WTC11 (cell line): Measurements from ENCODE around the gene AGAP5. TPM values are rescaled to one million over a fixed set of nuclear protein-coding genes. Genes with fewer than 3 reads are reported as not detected.

Source experiments
- ATAC-seq: fragments of 200-7000 bp; cut with Tn5 transposase; 2 replicates; pipeline ENCODE4 v1.10.0; 2021; ENCODE audit warnings: mild to moderate bottlenecking, moderate library complexity
- CTCF ChIA-PET: fragments of 300-600 bp; sonication (Branson Sonifier 250); formaldehyde crosslinking; loops from one replicate; lab custom pipeline; 2021; ENCODE audit warnings: antibody characterized with exemption; lab: Charles Lee
- POLR2A ChIA-PET: fragments of 350-600 bp; sonication (Branson Sonifier 250); formaldehyde crosslinking; loops from one replicate; lab custom pipeline; 2021; ENCODE audit warnings: antibody characterized with exemption; lab: Charles Lee
- DNase-seq: peaks from one replicate; pipeline ENCODE4 v3.0.0; 2021; ENCODE audit warnings: low spot score
- H3K27ac Mint-ChIP-seq: 2 replicates; pipeline ENCODE4 v1.8.0; 2021; ENCODE audit warnings: mixed read lengths
- H3K27me3 Mint-ChIP-seq: 2 replicates; pipeline ENCODE4 v1.8.0; 2021; ENCODE audit warnings: low read depth, mild to moderate bottlenecking, moderate library complexity, mixed read lengths
- H3K36me3 Mint-ChIP-seq: 2 replicates; pipeline ENCODE4 v1.8.0; 2021; ENCODE audit warnings: mixed read lengths
- H3K4me1 Mint-ChIP-seq: 2 replicates; pipeline ENCODE4 v1.8.0; 2022; ENCODE audit warnings: mixed read lengths
- H3K4me3 Mint-ChIP-seq: 2 replicates; pipeline ENCODE4 v1.8.0; 2021; ENCODE audit warnings: mild to moderate bottlenecking, moderate library complexity, mixed read lengths
- H3K9me3 Mint-ChIP-seq: 2 replicates; pipeline ENCODE4 v1.8.0; 2021; ENCODE audit warnings: mixed read lengths
- AR ChIP-seq: fragments of 250-450 bp; sonication (Bioruptor Pico); IDR thresholded peaks from 2 replicates; pipeline ENCODE4 v1.9.0; 2021; ENCODE audit warnings: mild to moderate bottlenecking
- GABPB1 ChIP-seq: sonication (generic); formaldehyde crosslinking; IDR thresholded peaks from 2 replicates; pipeline ENCODE4 v1.8.1; 2023; ENCODE audit warnings: mild to moderate bottlenecking, missing genetic modification reagents
- KAT7 ChIP-seq: sonication (generic); formaldehyde crosslinking; IDR thresholded peaks from 2 replicates; pipeline ENCODE4 v1.8.1; 2023; ENCODE audit warnings: missing genetic modification reagents, mild to moderate bottlenecking, borderline replicate concordance
- NFE2L1 ChIP-seq: sonication (generic); formaldehyde crosslinking; IDR thresholded peaks from 2 replicates; pipeline ENCODE4 v1.8.1; 2023; ENCODE audit warnings: missing genetic modification reagents
- PREB ChIP-seq: sonication (generic); formaldehyde crosslinking; IDR thresholded peaks from 2 replicates; pipeline ENCODE4 v1.8.1; 2022; ENCODE audit warnings: mild to moderate bottlenecking, missing genetic modification reagents, moderate library complexity, borderline replicate concordance
- total RNA-seq: library from RNA; stranded (reverse); gene quantifications from 3 replicates; pipeline ENCODE4 v1.2.3, GENCODE V29; 2021
- TF ChIP-seq, protein P1 (sequence below): sonication (generic); formaldehyde crosslinking; IDR thresholded peaks from 2 replicates; pipeline ENCODE4 v1.8.0; 2022; ENCODE audit warnings: missing genetic modification reagents
- TF ChIP-seq, protein P2 (sequence below): sonication (generic); formaldehyde crosslinking; IDR thresholded peaks from 2 replicates; pipeline ENCODE4 v1.8.0; 2023; ENCODE audit warnings: missing genetic modification reagents, mild to moderate bottlenecking, borderline replicate concordance
- TF ChIP-seq, protein P3 (sequence below): fragments of 250-450 bp; sonication (Bioruptor Pico); IDR thresholded peaks from 2 replicates; pipeline ENCODE4 v1.9.0; 2021; ENCODE audit warnings: moderate library complexity, mild to moderate bottlenecking, inconsistent platforms, borderline replicate concordance

AGAP5 gene
- total RNA-seq, 1 experiment from 2014 or later, result 7.5 TPM

DNA sequence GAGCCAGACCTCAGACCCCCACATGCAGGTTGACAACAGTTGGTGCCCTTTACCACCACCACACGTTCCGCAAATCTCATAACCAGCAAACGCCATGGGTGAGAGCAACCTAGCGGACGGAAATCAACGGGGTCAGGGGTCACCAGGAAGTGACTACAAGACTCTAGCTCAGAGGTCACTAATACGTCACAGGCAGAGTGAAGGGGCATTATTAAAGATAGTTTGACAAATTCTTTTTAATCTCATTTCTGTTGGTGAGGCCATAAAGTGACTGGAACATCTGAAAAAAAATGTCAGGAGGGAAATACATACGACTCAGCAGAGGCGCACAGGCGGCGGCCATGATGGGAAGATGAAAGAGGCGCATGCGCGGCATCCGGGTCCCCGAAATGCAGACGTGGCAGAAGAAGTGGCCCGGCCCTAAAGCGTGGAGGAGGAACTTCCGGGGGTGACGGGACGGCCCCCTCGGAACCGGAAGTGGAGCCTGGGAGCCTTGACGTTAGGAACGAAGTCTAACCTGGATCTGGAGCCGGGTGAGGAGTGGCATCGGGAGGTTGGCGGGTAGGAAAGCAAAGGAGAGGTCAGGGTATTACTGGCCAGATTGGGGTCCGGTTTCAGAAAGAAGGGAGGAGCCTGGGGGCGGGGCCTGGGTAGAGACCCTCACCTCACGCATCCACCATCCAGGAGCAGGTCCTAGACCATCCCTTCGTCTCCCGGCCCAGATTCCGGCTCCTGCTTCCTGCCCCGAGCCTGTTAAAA lies 46.2 kb upstream of the AGAP5 start, which contains the start of gene SEC24C (continued):
- TF ChIP-seq PREB (CRISPR knock-in tag) (no peak), AR (CRISPR knock-in tag) (peak; percentile 68; the same call in 1 of the 2 replicates), GABPB1 (CRISPR knock-in tag) (peak; percentile 33), NFE2L1 (CRISPR knock-in tag) (0 out of 2 replicates have a peak, but pooled peaks have one; percentile 13)
- TF ChIP-seq, protein P1, sequence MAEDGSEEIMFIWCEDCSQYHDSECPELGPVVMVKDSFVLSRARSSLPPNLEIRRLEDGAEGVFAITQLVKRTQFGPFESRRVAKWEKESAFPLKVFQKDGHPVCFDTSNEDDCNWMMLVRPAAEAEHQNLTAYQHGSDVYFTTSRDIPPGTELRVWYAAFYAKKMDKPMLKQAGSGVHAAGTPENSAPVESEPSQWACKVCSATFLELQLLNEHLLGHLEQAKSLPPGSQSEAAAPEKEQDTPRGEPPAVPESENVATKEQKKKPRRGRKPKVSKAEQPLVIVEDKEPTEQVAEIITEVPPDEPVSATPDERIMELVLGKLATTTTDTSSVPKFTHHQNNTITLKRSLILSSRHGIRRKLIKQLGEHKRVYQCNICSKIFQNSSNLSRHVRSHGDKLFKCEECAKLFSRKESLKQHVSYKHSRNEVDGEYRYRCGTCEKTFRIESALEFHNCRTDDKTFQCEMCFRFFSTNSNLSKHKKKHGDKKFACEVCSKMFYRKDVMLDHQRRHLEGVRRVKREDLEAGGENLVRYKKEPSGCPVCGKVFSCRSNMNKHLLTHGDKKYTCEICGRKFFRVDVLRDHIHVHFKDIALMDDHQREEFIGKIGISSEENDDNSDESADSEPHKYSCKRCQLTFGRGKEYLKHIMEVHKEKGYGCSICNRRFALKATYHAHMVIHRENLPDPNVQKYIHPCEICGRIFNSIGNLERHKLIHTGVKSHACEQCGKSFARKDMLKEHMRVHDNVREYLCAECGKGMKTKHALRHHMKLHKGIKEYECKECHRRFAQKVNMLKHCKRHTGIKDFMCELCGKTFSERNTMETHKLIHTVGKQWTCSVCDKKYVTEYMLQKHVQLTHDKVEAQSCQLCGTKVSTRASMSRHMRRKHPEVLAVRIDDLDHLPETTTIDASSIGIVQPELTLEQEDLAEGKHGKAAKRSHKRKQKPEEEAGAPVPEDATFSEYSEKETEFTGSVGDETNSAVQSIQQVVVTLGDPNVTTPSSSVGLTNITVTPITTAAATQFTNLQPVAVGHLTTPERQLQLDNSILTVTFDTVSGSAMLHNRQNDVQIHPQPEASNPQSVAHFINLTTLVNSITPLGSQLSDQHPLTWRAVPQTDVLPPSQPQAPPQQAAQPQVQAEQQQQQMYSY, result peak; percentile 93
- TF ChIP-seq, protein P2, sequence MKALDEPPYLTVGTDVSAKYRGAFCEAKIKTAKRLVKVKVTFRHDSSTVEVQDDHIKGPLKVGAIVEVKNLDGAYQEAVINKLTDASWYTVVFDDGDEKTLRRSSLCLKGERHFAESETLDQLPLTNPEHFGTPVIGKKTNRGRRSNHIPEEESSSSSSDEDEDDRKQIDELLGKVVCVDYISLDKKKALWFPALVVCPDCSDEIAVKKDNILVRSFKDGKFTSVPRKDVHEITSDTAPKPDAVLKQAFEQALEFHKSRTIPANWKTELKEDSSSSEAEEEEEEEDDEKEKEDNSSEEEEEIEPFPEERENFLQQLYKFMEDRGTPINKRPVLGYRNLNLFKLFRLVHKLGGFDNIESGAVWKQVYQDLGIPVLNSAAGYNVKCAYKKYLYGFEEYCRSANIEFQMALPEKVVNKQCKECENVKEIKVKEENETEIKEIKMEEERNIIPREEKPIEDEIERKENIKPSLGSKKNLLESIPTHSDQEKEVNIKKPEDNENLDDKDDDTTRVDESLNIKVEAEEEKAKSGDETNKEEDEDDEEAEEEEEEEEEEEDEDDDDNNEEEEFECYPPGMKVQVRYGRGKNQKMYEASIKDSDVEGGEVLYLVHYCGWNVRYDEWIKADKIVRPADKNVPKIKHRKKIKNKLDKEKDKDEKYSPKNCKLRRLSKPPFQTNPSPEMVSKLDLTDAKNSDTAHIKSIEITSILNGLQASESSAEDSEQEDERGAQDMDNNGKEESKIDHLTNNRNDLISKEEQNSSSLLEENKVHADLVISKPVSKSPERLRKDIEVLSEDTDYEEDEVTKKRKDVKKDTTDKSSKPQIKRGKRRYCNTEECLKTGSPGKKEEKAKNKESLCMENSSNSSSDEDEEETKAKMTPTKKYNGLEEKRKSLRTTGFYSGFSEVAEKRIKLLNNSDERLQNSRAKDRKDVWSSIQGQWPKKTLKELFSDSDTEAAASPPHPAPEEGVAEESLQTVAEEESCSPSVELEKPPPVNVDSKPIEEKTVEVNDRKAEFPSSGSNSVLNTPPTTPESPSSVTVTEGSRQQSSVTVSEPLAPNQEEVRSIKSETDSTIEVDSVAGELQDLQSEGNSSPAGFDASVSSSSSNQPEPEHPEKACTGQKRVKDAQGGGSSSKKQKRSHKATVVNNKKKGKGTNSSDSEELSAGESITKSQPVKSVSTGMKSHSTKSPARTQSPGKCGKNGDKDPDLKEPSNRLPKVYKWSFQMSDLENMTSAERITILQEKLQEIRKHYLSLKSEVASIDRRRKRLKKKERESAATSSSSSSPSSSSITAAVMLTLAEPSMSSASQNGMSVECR (CRISPR knock-in tag), result peak; percentile 23; the same call in 1 of the 2 replicates
- TF ChIP-seq, all 79 proteins: peak for 11

DNA sequence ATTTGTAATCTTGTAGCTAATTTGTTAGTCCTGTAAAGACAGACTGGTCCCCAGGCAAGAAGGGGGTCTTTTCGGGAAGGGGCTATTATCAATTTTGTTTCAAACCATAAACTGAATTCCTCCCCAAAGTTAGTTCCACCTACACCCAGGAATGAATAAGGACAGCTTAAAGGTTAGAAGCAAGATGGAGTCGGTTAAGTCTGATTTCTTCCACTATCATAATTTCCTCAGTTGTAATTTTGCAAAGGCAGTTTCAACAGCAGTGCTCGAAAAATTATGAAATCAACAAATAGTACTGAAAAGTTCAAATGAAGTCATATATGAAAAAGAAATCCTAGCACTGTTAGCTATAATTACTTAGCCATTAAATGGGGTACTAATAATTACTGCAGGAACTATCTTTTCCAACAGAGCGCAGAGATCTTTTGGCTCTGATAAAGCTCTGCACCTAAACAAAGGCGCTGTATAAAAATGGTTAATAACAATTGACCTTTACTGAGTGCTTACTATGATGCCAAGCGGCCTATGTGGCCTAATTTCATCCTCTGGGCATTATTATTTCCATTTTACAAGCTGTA lies 45.5 kb upstream of the AGAP5 start:
- H3K4me1 Mint-ChIP-seq, result peaks cover 30% of the 10 kb centered on the region
- peaks cover 4% of the 10 kb centered on the region; the same call in 1 of the 2 replicates for H3K36me3 Mint-ChIP-seq
- ChIA-PET POLR2A (interaction anchor here (1.2 to 3.0 kb wide), 4 partner anchors 10 to 38 kb away, joined by 3 to 19 read pairs (median 5); partner anchors contain the start of gene CHCHD1), CTCF (no interaction called here)
- DNase-seq (no peak), ATAC-seq (no peak)
- H3K9me3 Mint-ChIP-seq, result no peaks in the 10 kb centered on the region
- H3K27me3 Mint-ChIP-seq, result no peaks in the 10 kb centered on the region
- H3K27ac Mint-ChIP-seq, result peak overlapping the region; percentile 99
- H3K4me3 Mint-ChIP-seq, result peak overlapping the region; percentile 97
- TF ChIP-seq, protein P3, sequence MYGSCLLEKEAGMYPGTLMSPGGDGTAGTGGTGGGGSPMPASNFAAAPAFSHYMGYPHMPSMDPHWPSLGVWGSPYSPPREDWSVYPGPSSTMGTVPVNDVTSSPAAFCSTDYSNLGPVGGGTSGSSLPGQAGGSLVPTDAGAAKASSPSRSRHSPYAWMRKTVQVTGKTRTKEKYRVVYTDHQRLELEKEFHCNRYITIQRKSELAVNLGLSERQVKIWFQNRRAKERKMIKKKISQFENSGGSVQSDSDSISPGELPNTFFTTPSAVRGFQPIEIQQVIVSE (CRISPR knock-in tag), result peak; percentile 42; the same call in 1 of the 2 replicates
- no peak for TF ChIP-seq KAT7
